ENCODE data around the gene STYXL1.

STYXL1 gene

GRCh38 chr7:75955331-75955955 lies 92.4 kb downstream of the STYXL1 start:
- no peak for DNase-seq (ENCODE audit: low read depth in 2 of 2)

GRCh38 chr7:75953931-75954330 lies 93.9 kb downstream of the STYXL1 start:
- DNase-seq (ENCODE audit: low read depth in 2 of 2) = no peak

- DNase-seq (ENCODE audit: low read depth in 2 of 2) = no peak
Observed at GRCh38 chr7:75953431-75953830, 94.4 kb downstream of the STYXL1 start.

DNA sequence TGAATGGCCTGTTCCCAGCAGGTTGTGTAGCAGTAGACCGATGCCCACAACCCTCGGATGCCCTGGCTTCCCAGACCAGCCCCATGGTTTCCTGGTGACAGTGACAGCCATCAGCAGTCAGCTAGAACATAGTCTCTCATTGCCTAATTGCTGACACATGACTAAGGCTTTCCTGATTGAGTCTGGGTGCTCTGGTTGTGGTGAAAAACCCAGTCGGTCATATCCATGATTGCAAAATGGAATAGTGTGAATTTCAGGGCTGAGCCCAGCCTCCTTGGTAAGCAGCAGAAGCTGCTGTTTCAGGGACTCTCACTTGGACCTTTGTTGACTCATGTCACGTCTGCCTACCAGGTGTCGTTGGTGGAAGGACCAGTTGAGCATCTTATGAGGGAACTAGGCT lies 96.3 kb downstream of the STYXL1 start:
- no peak for DNase-seq (ENCODE audit: low read depth in 2 of 2)

DNA sequence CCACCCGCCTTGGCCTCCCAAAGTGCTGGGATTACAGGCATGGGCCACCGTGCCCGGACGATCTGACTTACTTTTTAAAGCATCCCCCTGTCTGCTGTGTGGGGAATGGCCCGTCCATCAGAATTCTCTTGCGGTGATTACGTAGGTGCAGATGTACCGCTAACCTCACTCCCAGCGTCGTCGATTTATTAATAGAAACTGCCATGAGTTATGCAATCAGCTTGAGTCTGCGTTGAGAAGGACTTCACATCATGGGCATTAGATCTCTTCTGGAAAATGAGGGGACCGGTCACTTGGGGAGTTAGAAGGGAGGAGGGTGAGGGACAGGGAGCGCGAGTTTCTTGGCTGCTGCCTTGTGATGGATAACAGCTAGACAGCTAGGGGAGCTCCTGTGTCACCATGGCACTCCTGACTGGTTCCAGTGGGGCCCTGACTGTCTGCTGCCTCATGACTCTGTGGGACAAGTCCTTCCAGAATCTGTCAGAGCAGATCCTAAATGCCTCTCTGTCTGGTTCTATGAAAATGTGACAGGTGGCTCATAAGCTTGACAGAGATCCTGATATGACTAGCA lies 97.6 kb downstream of the STYXL1 start:
- no peak for DNase-seq (ENCODE audit: low read depth in 2 of 2)

DNA sequence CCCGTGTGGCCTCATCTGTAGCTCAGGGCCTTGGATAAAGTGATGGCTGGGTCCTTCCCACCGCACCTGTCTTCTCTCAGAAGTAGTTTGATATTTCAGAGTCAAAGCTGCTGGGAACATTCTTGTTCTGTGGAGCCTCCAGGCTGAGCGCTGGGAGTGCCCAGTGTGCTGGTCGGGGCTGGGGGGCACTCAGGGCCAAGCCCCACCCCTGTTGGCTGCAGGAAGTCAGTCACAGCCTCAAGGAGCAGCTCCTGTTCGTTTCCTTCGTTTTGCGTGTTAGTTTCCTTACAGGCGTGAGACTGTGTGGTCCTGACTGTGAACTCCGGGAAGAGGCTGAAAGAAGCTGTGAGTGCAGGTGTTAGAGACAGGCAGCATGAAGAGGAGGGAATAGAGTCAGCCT lies 99.6 kb downstream of the STYXL1 start:
- DNase-seq (ENCODE audit: low read depth in 2 of 2) = no peak
